Mesothelial cell of epicardium (in vitro differentiated cells): Measurements from ENCODE around the gene NPL. TPM values are rescaled to one million over a fixed set of nuclear protein-coding genes. Genes with fewer than 3 reads are reported as not detected.

Experiments
- DNase-seq, 2 experiments: peaks; one replicate each; pipeline ENCODE4 v3.0.0; 2021; ENCODE audit warnings: low spot score in 2 of 2; ENCODE audit not compliant: unreplicated experiment in 2 of 2
- H3K27ac Mint-ChIP-seq: 2 replicates; pipeline ENCODE4 v1.8.0; 2021; ENCODE audit warnings: mixed read lengths
- H3K27me3 Mint-ChIP-seq: 2 replicates; pipeline ENCODE4 v1.8.0; 2021; ENCODE audit warnings: low read depth, mixed read lengths
- H3K36me3 Mint-ChIP-seq: 2 replicates; pipeline ENCODE4 v1.8.0; 2021; ENCODE audit warnings: mixed read lengths
- H3K4me1 Mint-ChIP-seq: 2 replicates; pipeline ENCODE4 v1.8.0; 2021; ENCODE audit warnings: mixed read lengths
- H3K4me3 Mint-ChIP-seq: 2 replicates; pipeline ENCODE4 v1.8.0; 2021; ENCODE audit warnings: mild to moderate bottlenecking, moderate library complexity, mixed read lengths
- H3K9me3 Mint-ChIP-seq: 2 replicates; pipeline ENCODE4 v1.8.0; 2021; ENCODE audit warnings: mixed read lengths
- total RNA-seq: library from RNA; stranded (reverse); gene quantifications from 3 replicates; pipeline ENCODE4 v1.2.1, GENCODE V29; 2021
- TF ChIP-seq, protein P1 (sequence below): fragments of 200-600 bp; sonication (generic); IDR thresholded peaks from one replicate; pipeline ENCODE4 v1.5.0; 2021; ENCODE audit warnings: antibody characterized with exemption; ENCODE audit not compliant: unreplicated experiment

NPL gene
- total RNA-seq, 1 donor from 2014 or later, result 3.9 TPM

DNA sequence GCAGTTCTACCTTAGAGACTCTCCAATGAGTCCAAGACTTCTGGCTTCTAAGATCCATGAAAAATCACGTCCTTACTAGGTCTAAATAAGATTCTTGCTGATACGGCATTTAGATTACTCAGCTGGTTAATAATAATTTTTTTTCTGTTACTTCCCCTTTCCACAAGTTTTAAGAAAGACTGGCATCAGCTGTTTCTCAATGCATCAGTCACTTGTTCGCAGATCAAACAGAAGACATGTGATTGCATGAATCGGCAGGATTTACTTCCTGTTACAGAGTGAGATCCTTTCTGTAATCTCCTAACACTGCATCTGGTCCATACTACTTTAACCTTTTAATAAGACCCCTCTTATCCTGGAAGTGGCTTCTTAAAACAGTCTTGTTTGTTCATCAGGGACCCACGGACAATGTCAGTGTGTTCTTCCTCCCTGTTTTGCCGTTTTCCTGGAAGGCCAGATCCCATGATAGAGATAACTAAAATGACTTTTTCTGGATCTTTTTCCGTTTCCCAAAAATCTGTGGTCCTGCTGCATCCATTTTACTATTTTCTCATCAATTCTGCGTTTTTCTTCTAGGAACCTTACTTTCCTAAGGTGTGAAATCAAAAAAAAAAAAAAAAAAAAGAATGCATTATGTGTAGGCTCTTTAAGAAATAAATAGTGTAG is 6.1 kb downstream of the NPL start:
- TF ChIP-seq, protein P1, sequence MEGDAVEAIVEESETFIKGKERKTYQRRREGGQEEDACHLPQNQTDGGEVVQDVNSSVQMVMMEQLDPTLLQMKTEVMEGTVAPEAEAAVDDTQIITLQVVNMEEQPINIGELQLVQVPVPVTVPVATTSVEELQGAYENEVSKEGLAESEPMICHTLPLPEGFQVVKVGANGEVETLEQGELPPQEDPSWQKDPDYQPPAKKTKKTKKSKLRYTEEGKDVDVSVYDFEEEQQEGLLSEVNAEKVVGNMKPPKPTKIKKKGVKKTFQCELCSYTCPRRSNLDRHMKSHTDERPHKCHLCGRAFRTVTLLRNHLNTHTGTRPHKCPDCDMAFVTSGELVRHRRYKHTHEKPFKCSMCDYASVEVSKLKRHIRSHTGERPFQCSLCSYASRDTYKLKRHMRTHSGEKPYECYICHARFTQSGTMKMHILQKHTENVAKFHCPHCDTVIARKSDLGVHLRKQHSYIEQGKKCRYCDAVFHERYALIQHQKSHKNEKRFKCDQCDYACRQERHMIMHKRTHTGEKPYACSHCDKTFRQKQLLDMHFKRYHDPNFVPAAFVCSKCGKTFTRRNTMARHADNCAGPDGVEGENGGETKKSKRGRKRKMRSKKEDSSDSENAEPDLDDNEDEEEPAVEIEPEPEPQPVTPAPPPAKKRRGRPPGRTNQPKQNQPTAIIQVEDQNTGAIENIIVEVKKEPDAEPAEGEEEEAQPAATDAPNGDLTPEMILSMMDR, result no peak
- no peak for DNase-seq
- Mint-ChIP-seq H3K27ac (no peak overlapping the region), H3K4me1 (peaks cover 7% of the 10 kb centered on the region), H3K36me3 (peaks cover 3% of the 10 kb centered on the region), H3K4me3 (no peak overlapping the region), H3K27me3 (no peaks in the 10 kb centered on the region), H3K9me3 (no peaks in the 10 kb centered on the region)

DNA sequence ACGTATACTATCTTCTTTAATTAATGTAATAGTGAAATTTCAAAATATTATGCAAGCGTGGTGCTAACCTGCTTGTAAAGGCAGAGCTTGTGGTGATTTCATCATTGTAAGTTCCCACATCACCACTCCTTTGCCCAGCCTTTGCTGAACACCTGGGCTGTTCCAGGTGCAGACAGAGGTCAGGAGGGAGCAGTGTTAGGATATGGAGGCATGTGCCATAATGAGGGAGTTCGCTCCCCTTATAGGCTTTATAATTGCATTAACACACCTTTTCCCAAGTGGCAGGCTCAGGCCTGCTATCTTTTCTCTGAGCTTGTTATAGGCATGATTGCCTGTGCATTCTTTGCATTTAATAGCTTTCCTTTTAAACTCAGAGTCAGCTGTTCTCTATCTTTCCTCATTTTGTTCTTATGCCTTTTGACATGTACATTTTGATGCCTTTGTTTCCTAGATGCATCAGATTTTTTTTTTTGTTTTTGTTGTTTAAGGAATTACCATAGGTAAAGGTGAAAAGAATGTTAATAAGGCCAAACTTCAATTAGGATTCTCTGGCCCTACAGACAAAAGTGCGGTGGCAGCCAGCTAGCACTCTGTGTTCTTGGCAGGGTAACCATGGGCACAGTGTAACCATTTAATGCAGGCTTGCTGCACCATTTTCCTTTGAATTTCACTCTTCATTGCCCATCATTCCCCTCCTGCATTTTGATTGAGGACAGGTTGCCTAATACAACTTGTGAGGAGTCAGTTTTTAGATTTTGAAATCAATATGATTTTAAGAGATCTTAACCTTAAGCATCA is 12.6 kb downstream of the NPL start:
- DNase-seq, result no peak
- Mint-ChIP-seq H3K4me3 (no peak overlapping the region), H3K27ac (no peak overlapping the region), H3K9me3 (no peaks in the 10 kb centered on the region), H3K27me3 (no peaks in the 10 kb centered on the region), H3K36me3 (peaks cover 4% of the 10 kb centered on the region), H3K4me1 (peaks cover 3% of the 10 kb centered on the region)
- TF ChIP-seq, protein P1, result no peak

DNA sequence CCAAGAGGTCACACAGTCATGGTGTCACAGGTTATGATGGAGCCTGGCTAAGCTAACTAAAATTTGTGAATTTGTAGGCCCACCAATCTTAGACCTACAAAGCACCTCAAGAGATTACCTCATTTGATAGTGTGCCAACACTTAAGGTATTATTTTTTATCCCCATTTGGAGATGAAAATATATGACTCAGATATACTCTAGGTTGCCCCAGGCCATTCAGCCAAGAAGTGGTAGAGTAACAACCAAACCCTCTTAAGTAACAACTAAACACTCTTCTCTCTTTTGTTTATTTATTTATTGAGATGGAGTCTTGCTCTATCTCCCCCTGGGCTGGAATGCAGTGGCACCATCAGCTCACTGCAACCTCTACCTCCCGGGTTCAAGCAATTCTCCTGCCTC is 14.3 kb downstream of the NPL start:
- DNase-seq, result no peak
- H3K4me1 Mint-ChIP-seq, result peaks cover 3% of the 10 kb centered on the region
- no peaks in the 10 kb centered on the region for H3K27me3 Mint-ChIP-seq
- H3K36me3 Mint-ChIP-seq, result peaks cover 6% of the 10 kb centered on the region
- no peaks in the 10 kb centered on the region for H3K9me3 Mint-ChIP-seq
- H3K27ac Mint-ChIP-seq, result no peak overlapping the region
- H3K4me3 Mint-ChIP-seq, result no peak overlapping the region
- TF ChIP-seq, protein P1, result no peak

DNA sequence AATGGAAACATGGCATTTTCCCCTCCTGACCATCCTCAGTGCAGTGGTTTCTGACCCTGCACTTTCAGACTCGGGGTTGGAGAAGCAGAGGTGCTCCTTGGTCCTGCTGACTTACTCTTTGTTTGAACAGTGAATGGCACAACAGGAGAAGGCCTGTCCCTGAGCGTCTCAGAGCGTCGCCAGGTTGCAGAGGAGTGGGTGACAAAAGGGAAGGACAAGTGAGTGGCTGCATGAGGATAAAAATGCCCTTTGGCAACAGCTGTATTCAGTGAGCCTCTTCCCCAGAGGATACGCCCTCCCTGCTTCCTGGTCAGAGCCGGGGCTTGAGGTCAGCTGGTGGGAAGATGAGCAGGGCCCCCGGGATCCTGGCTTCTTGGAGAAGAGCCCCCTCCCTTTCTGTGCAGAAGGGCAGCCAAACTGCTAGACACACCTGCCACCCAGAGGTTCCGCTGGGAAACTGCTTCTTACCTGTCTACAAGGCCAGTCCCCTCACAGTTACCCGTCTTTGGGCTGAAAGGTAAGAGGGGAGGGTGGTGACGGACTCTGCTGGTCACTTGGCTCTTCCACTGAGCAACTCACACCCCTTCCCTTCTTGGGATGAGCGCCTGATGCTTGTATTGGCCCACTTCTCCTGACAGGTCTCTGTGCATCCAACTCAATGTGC is 16.6 kb downstream of the NPL start:
- TF ChIP-seq, protein P1, result no peak
- H3K4me3 Mint-ChIP-seq, result no peak overlapping the region
- no peak overlapping the region for H3K27ac Mint-ChIP-seq
- DNase-seq, result no peak
- H3K36me3 Mint-ChIP-seq, result peaks cover 6% of the 10 kb centered on the region
- H3K9me3 Mint-ChIP-seq, result no peaks in the 10 kb centered on the region
- no peaks in the 10 kb centered on the region for H3K4me1 Mint-ChIP-seq
- no peaks in the 10 kb centered on the region for H3K27me3 Mint-ChIP-seq

DNA sequence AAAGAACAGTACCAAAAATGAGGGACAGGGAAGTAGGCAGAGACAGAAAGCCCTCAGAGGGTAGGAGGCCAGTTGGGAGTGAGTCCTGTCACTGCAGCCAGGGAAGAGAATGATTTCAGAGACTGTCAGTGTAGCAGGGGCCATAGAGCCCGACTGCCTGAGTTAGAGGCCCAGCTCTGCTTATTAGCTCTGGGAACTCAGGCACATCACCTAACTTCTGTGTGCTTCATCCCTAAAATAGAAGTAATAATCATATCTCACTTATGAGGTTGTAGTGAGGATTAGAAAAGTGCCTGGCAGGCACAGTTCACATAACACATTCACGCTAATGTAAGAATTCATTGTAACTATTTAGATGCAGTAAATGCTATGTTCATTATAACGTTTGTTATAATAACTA is 18.3 kb downstream of the NPL start:
- TF ChIP-seq, protein P1, result no peak
- H3K27me3 Mint-ChIP-seq, result no peaks in the 10 kb centered on the region
- DNase-seq, result no peak
- H3K4me1 Mint-ChIP-seq, result no peaks in the 10 kb centered on the region
- H3K27ac Mint-ChIP-seq, result no peak overlapping the region
- no peaks in the 10 kb centered on the region for H3K9me3 Mint-ChIP-seq
- no peak overlapping the region for H3K4me3 Mint-ChIP-seq
- H3K36me3 Mint-ChIP-seq, result peaks cover 6% of the 10 kb centered on the region
